Measurements from ENCODE around the gene TBC1D9B.

DNA sequence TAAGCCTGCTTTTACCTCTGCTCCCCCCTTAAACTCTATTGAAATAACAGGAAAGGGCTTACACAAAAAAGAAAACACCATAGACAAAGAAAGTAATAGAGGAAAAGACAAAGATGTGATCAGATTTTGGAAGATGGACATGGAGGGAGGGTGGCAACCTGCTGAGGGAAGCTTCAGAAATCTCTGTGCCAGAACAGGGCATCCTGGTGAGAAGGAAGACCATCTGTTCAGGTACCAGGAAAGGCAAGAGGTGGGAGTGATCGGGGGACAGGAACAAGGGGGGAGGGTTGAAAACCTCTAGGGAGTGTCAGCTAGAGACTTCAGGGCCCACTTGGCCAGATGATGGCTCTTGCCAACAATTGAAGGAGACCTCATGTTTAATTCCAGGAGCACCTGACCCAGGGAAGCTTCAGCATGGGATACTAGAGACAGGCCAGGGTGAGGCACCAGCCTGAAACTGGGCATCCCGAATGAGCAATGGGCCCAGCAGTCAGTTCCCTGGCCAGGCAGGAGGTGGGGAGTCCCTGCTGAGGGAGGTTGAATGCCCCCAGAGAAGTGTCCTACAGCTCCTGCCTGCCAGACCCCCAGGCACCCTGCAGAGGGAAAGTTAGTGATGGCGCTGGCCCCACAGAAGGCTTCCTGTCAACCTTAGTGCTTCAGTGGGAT lies 78.8 kb downstream of the TBC1D9B start:
- no peak for TF ChIP-seq EP300 (IDR thresholded peaks at IDR 0.05; ENCODE audit: low read length)
- no peak; the same call in 1 of the 2 replicates for TF ChIP-seq POLR2A (conservative IDR thresholded peaks at IDR 0.05)
- no peak for TF ChIP-seq FOS (IDR thresholded peaks at IDR 0.05; ENCODE audit: extremely low read depth, insufficient read length)
- TF ChIP-seq, protein P1, sequence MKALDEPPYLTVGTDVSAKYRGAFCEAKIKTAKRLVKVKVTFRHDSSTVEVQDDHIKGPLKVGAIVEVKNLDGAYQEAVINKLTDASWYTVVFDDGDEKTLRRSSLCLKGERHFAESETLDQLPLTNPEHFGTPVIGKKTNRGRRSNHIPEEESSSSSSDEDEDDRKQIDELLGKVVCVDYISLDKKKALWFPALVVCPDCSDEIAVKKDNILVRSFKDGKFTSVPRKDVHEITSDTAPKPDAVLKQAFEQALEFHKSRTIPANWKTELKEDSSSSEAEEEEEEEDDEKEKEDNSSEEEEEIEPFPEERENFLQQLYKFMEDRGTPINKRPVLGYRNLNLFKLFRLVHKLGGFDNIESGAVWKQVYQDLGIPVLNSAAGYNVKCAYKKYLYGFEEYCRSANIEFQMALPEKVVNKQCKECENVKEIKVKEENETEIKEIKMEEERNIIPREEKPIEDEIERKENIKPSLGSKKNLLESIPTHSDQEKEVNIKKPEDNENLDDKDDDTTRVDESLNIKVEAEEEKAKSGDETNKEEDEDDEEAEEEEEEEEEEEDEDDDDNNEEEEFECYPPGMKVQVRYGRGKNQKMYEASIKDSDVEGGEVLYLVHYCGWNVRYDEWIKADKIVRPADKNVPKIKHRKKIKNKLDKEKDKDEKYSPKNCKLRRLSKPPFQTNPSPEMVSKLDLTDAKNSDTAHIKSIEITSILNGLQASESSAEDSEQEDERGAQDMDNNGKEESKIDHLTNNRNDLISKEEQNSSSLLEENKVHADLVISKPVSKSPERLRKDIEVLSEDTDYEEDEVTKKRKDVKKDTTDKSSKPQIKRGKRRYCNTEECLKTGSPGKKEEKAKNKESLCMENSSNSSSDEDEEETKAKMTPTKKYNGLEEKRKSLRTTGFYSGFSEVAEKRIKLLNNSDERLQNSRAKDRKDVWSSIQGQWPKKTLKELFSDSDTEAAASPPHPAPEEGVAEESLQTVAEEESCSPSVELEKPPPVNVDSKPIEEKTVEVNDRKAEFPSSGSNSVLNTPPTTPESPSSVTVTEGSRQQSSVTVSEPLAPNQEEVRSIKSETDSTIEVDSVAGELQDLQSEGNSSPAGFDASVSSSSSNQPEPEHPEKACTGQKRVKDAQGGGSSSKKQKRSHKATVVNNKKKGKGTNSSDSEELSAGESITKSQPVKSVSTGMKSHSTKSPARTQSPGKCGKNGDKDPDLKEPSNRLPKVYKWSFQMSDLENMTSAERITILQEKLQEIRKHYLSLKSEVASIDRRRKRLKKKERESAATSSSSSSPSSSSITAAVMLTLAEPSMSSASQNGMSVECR (CRISPR knock-in tag; IDR thresholded peaks at IDR 0.05), result no peak
- TF ChIP-seq NFIC (IDR thresholded peaks at IDR 0.05), result no peak
- TF ChIP-seq MTF1 (CRISPR knock-in tag; IDR thresholded peaks at IDR 0.05; ENCODE audit: borderline replicate concordance), result no peak
- TF ChIP-seq, protein P2, sequence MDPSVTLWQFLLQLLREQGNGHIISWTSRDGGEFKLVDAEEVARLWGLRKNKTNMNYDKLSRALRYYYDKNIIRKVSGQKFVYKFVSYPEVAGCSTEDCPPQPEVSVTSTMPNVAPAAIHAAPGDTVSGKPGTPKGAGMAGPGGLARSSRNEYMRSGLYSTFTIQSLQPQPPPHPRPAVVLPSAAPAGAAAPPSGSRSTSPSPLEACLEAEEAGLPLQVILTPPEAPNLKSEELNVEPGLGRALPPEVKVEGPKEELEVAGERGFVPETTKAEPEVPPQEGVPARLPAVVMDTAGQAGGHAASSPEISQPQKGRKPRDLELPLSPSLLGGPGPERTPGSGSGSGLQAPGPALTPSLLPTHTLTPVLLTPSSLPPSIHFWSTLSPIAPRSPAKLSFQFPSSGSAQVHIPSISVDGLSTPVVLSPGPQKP (CRISPR knock-in tag; IDR thresholded peaks at IDR 0.05), result no peak
- no peak for TF ChIP-seq SMAD4 (CRISPR knock-in tag; conservative IDR thresholded peaks at IDR 0.05)
- no peak for TF ChIP-seq NCOA4 (IDR thresholded peaks at IDR 0.05; ENCODE audit: partially characterized antibody)
- TF ChIP-seq, protein P3, sequence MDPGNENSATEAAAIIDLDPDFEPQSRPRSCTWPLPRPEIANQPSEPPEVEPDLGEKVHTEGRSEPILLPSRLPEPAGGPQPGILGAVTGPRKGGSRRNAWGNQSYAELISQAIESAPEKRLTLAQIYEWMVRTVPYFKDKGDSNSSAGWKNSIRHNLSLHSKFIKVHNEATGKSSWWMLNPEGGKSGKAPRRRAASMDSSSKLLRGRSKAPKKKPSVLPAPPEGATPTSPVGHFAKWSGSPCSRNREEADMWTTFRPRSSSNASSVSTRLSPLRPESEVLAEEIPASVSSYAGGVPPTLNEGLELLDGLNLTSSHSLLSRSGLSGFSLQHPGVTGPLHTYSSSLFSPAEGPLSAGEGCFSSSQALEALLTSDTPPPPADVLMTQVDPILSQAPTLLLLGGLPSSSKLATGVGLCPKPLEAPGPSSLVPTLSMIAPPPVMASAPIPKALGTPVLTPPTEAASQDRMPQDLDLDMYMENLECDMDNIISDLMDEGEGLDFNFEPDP (CRISPR knock-in tag; IDR thresholded peaks at IDR 0.05), result no peak

Data from K562 (cell line).